Thyroid gland (tissue), 4 donors: ENCODE results near the gene SYT4.

Experiments
- CTCF ChIP-seq, 6 experiments: fragments of 200-600 bp in 3 of 6; fragments of 450-650 bp in 3 of 6; sonication (generic) in 3 of 6; IDR thresholded peaks; one replicate each; pipeline ENCODE4 v1.5.1; 2016 to 2019; ENCODE audit warnings: antibody characterized with exemption in 6 of 6, mild to moderate bottlenecking in 2 of 6, inconsistent platforms in 1 of 6, moderate library complexity in 1 of 6
- POLR2A ChIP-seq, 2 donors: fragments of 450-650 bp; IDR thresholded peaks; one replicate each; pipeline ENCODE4 v1.6.1; 2017; ENCODE audit warnings: antibody characterized with exemption in 2 of 2, mild to moderate bottlenecking in 2 of 2, moderate library complexity in 1 of 2

GRCh38 chr18:43279015-43279744 lies 1.9 kb upstream of the SYT4 start:
- no peak for TF ChIP-seq POLR2A (IDR thresholded peaks at IDR 0.05)
- TF ChIP-seq CTCF (IDR thresholded peaks at IDR 0.05) = no peak
